Measurements from ENCODE around the gene MSLN. TPM values are rescaled to one million over a fixed set of nuclear protein-coding genes. Genes with fewer than 3 reads are reported as not detected.
A peak's percentile ranks its signal among the peaks of the same experiment; 100 is the strongest.

The MSLN gene
- total and polyA plus RNA-seq, 2 of the 13 experiments (the other 11 are each of a cell fraction or from before 2014, with no cell fraction given), result 2.0 to 2.3 TPM

GRCh38 chr16:768428-768827, 7.9 kb downstream of the MSLN start:
- H2AFZ ChIP-seq (ENCODE audit: low read length), result no peak overlapping the region
- no peak overlapping the region for H3K4me2 ChIP-seq (ENCODE audit: low read depth, low read length)
- no peak overlapping the region for H3K27ac ChIP-seq (ENCODE audit: extremely low read length, insufficient read depth, low read length)
- FAIRE-seq (no peak), DNase-seq (ENCODE audit: low spot score) (no peak), ATAC-seq (peak; percentile 26)
- no peaks in the 10 kb centered on the region for H4K20me1 ChIP-seq (ENCODE audit: insufficient read depth, low read length)
- no peak overlapping the region for H3K4me3 ChIP-seq (replicated peaks in 1 of 3; ENCODE audit: insufficient read depth in 1 of 3, low read depth in 2 of 3, low read length in 3 of 3)
- ChIA-PET POLR2A (no interaction called here), CTCF (ENCODE audit: low intra/inter-chr PET ratio, low total read pairs) (no interaction called here)
- H3K4me1 ChIP-seq (ENCODE audit: insufficient read depth, low read length), result no peaks in the 10 kb centered on the region
- WGBS (ENCODE audit: low lambda C conversion rate), result 60% methylated on average over 10 of the region's 21 CpGs
- no peak overlapping the region for H3K9ac ChIP-seq (ENCODE audit: insufficient read depth, low read depth, low read length)
- in situ Hi-C loops (cut with HindIII; ENCODE audit: extremely low pct_ligation_motif_present, low pct_unique_long_range_greater_than_20kb), result no loop called here
- peaks cover 0 to 4% of the 10 kb centered on the region in 2 experiments; a peak in 2 of 5 replicates for H3K27me3 ChIP-seq (ENCODE audit: control insufficient read depth in 1 of 2, insufficient read depth in 2 of 2, low read length in 2 of 2)
- no peaks in the 10 kb centered on the region for H3K36me3 ChIP-seq (replicated peaks in 1 of 2; ENCODE audit: control insufficient read depth in 1 of 2, insufficient read depth in 2 of 2, low read length in 2 of 2)
- no peaks in the 10 kb centered on the region for H3K79me2 ChIP-seq (ENCODE audit: insufficient read depth, low read length)
- intact Hi-C loops (cut with micrococcal nuclease; ENCODE audit: unreplicated experiment), result no loop called here
- TF ChIP-seq ZNF414 (CRISPR knock-in tag; IDR thresholded peaks at IDR 0.05) (no peak), JUN (CRISPR knock-in tag; IDR thresholded peaks at IDR 0.05) (no peak), ZNF576 (CRISPR knock-in tag; IDR thresholded peaks at IDR 0.05) (no peak), TRAFD1 (CRISPR knock-in tag; IDR thresholded peaks at IDR 0.05; ENCODE audit: borderline replicate concordance) (no peak), ERF (CRISPR knock-in tag; IDR thresholded peaks at IDR 0.05) (no peak), ZNF143 (CRISPR knock-in tag; IDR thresholded peaks at IDR 0.05) (no peak), RBAK (CRISPR knock-in tag; IDR thresholded peaks at IDR 0.05) (no peak), TBX2 (CRISPR knock-in tag; IDR thresholded peaks at IDR 0.05; ENCODE audit: borderline replicate concordance) (no peak), U2AF2 (IDR thresholded peaks at IDR 0.05; ENCODE audit: low read depth, low read length) (no peak), CBX1 (IDR thresholded peaks at IDR 0.05; ENCODE audit: low read depth) (no peak), ZNF557 (CRISPR knock-in tag; IDR thresholded peaks at IDR 0.05) (no peak), AHR (CRISPR knock-in tag; IDR thresholded peaks at IDR 0.05) (no peak), ZZZ3 (CRISPR knock-in tag; IDR thresholded peaks at IDR 0.05; ENCODE audit: borderline replicate concordance) (no peak), AGO1 (IDR thresholded peaks at IDR 0.05; ENCODE audit: low read depth, low read length, poor library complexity, severe bottlenecking) (no peak), IKZF1 (IDR thresholded peaks at IDR 0.05) (no peak), SMYD3 (CRISPR knock-in tag; IDR thresholded peaks at IDR 0.05) (no peak), HOXA3 (CRISPR knock-in tag; IDR thresholded peaks at IDR 0.05) (no peak), NFYB (CRISPR knock-in tag; IDR thresholded peaks at IDR 0.05) (no peak), ZNF670 (CRISPR knock-in tag; IDR thresholded peaks at IDR 0.05; ENCODE audit: borderline replicate concordance) (no peak), AFF4 (CRISPR knock-in tag; IDR thresholded peaks at IDR 0.05) (no peak)
- H3K9me3 ChIP-seq (ENCODE audit: low read length), result no peaks in the 10 kb centered on the region
- no TSS peak for BruUV-seq (replicated peaks)

All from HepG2 (cell line).